ENCODE measurements around the gene CHST11. TPM values are rescaled to one million over a fixed set of nuclear protein-coding genes. Genes with fewer than 3 reads are reported as not detected.

CHST11 gene
- total RNA-seq, 1 donor from 2014 or later: 15.5 TPM

DNA sequence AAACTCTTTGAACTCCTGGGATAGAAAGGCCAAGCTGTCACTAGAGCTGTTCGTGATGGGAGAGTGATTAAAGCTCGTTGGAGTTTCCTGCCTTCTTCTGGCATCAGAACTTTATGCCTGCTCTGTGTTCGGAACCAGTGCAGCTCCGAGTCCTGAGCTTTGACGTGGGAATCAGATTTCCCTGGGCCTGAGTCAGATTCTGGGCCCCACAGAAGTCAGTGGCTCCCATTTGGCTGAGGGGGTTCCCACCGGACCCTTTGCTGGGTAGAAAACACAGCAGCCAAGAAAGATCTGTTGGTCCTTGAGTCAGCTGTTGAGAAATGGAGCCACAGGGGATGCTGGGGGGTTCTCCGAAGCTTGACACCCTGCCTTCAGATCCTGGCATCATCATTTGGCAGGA lies 238.0 kb downstream of the CHST11 start:
- Mint-ChIP-seq H3K4me1 (ENCODE audit: unreplicated experiment) (peaks cover 25% of the 10 kb centered on the region), H3K4me3 (no peak overlapping the region), H3K9me3 (no peaks in the 10 kb centered on the region), H3K36me3 (peaks cover 9% of the 10 kb centered on the region), H3K27ac (no peak overlapping the region), H3K27me3 (no peaks in the 10 kb centered on the region)
- DNase-seq (ENCODE audit: extremely low spot score, unreplicated experiment): no peak
- TF ChIP-seq, protein P1, sequence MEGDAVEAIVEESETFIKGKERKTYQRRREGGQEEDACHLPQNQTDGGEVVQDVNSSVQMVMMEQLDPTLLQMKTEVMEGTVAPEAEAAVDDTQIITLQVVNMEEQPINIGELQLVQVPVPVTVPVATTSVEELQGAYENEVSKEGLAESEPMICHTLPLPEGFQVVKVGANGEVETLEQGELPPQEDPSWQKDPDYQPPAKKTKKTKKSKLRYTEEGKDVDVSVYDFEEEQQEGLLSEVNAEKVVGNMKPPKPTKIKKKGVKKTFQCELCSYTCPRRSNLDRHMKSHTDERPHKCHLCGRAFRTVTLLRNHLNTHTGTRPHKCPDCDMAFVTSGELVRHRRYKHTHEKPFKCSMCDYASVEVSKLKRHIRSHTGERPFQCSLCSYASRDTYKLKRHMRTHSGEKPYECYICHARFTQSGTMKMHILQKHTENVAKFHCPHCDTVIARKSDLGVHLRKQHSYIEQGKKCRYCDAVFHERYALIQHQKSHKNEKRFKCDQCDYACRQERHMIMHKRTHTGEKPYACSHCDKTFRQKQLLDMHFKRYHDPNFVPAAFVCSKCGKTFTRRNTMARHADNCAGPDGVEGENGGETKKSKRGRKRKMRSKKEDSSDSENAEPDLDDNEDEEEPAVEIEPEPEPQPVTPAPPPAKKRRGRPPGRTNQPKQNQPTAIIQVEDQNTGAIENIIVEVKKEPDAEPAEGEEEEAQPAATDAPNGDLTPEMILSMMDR (conservative IDR thresholded peaks at IDR 0.05): no peak

GRCh38 chr12:104695453-104696148 lies 238.9 kb downstream of the CHST11 start:
- no peak overlapping the region for H3K27ac Mint-ChIP-seq
- H3K4me1 Mint-ChIP-seq (ENCODE audit: unreplicated experiment): peaks cover 25% of the 10 kb centered on the region
- no peak overlapping the region for H3K4me3 Mint-ChIP-seq
- peaks cover 9% of the 10 kb centered on the region for H3K36me3 Mint-ChIP-seq
- H3K9me3 Mint-ChIP-seq: no peaks in the 10 kb centered on the region
- no peaks in the 10 kb centered on the region for H3K27me3 Mint-ChIP-seq
- TF ChIP-seq, protein P1 (conservative IDR thresholded peaks at IDR 0.05): no peak
- DNase-seq (ENCODE audit: extremely low spot score, unreplicated experiment): no peak

DNA sequence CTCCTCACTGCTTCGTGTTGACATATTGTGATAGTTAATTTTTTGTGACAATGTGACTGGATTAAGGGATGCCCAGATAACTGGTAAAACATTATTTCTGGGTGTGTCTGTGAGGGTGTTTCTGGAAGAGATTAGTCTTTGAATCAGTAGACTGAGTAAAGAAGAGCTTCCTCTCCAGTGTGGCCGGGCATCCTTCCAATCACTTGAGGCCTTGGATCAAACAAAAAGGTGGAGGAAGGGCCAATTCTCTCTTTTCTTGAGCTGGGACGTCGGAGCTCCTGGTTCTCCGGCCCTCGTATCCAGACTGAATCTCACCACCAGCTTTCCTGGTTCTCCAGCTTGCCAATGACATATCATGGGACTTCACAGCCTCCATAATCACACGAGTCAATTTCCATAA lies 240.4 kb downstream of the CHST11 start:
- Mint-ChIP-seq H3K36me3 (peaks cover 9% of the 10 kb centered on the region), H3K27me3 (no peaks in the 10 kb centered on the region), H3K9me3 (no peaks in the 10 kb centered on the region), H3K4me3 (no peak overlapping the region), H3K27ac (no peak overlapping the region), H3K4me1 (ENCODE audit: unreplicated experiment) (peaks cover 25% of the 10 kb centered on the region)
- TF ChIP-seq, protein P1 (conservative IDR thresholded peaks at IDR 0.05): no peak
- DNase-seq (ENCODE audit: extremely low spot score, unreplicated experiment): no peak

- no peak for DNase-seq (ENCODE audit: extremely low spot score, unreplicated experiment)
- no peak overlapping the region for H3K4me3 Mint-ChIP-seq
Observed at GRCh38 chr12:104698871-104699270, 242.1 kb downstream of the CHST11 start.

GRCh38 chr12:104699489-104700190 lies 242.9 kb downstream of the CHST11 start:
- Mint-ChIP-seq H3K9me3 (no peaks in the 10 kb centered on the region), H3K36me3 (peaks cover 5% of the 10 kb centered on the region), H3K27me3 (no peaks in the 10 kb centered on the region), H3K27ac (no peak overlapping the region), H3K4me1 (ENCODE audit: unreplicated experiment) (peaks cover 23% of the 10 kb centered on the region), H3K4me3 (no peak overlapping the region)
- TF ChIP-seq, protein P1 (conservative IDR thresholded peaks at IDR 0.05): no peak
- no peak for DNase-seq (ENCODE audit: extremely low spot score, unreplicated experiment)

More at GRCh38 chr12:104698871-104699270, 242.1 kb downstream of the CHST11 start:
- Mint-ChIP-seq H3K4me1 (ENCODE audit: unreplicated experiment) (peaks cover 31% of the 10 kb centered on the region), H3K27ac (no peak overlapping the region), H3K36me3 (peaks cover 5% of the 10 kb centered on the region), H3K27me3 (no peaks in the 10 kb centered on the region), H3K9me3 (no peaks in the 10 kb centered on the region)
- TF ChIP-seq, protein P1 (conservative IDR thresholded peaks at IDR 0.05): no peak
